IMR-90 (cell line): Measurements from ENCODE around the gene ATG5. TPM values are rescaled to one million over a fixed set of nuclear protein-coding genes. Genes with fewer than 3 reads are reported as not detected.

Experiments
- ATAC-seq: fragments of 200-7000 bp; cut with Tn5 transposase; 2 replicates; pipeline ENCODE4 v1.9.1; 2020; ENCODE audit warnings: low read depth, mild to moderate bottlenecking, moderate library complexity
- BruUV-seq: library from RNA; stranded (reverse); fragments of 400-500 nt; replicated peaks from 2 replicates; lab custom pipeline; 2021; lab: Mats Ljungman, UMichigan
- CTCF ChIA-PET: fragments of 300-600 bp; formaldehyde crosslinking; extraction: SDS; loops from one replicate; lab custom pipeline; 2021; ENCODE audit warnings: antibody characterized with exemption; lab: Yijun Ruan, JAX
- POLR2A ChIA-PET: fragments of 300-600 bp; sonication (Branson Sonifier 250); formaldehyde crosslinking; loops from one replicate; lab custom pipeline; 2022; ENCODE audit warnings: antibody characterized with exemption; ENCODE audit not compliant: unreplicated experiment; lab: Charles Lee
- DNase-seq: peaks from one replicate; pipeline ENCODE4 v3.0.0; 2013
- H2AFZ ChIP-seq: replicated peaks from 2 replicates; pipeline ENCODE3; 2013; ENCODE audit warnings: low read length, mild to moderate bottlenecking; ENCODE audit not compliant: poor library complexity
- H2AK5ac ChIP-seq: 2 replicates; pipeline ENCODE4 v1.6.1; 2013; ENCODE audit warnings: low read depth, low read length, inconsistent platforms
- H2AK9ac ChIP-seq: replicated peaks from 2 replicates; pipeline ENCODE3; 2013; ENCODE audit warnings: mild to moderate bottlenecking, low read depth, low read length, moderate library complexity; ENCODE audit not compliant: poor library complexity
- H2BK120ac ChIP-seq: 2 replicates; pipeline ENCODE4 v1.6.1; 2013; ENCODE audit warnings: low read depth, low read length, inconsistent platforms
- H2BK15ac ChIP-seq: 3 replicates; pipeline ENCODE4 v1.6.1; 2013; ENCODE audit warnings: low read depth, low read length, inconsistent platforms
- H2BK20ac ChIP-seq: 2 replicates; pipeline ENCODE4 v1.6.1; 2013; ENCODE audit warnings: low read depth, mild to moderate bottlenecking, inconsistent platforms, low read length, moderate library complexity
- H2BK5ac ChIP-seq: 2 replicates; pipeline ENCODE4 v1.6.1; 2013; ENCODE audit warnings: mild to moderate bottlenecking, low read depth, low read length, inconsistent platforms; ENCODE audit not compliant: poor library complexity, severe bottlenecking
- H3K14ac ChIP-seq: replicated peaks from 2 replicates; pipeline ENCODE4 v1.6.1; 2013; ENCODE audit warnings: low read depth, low read length, inconsistent platforms
- H3K18ac ChIP-seq: 2 replicates; pipeline ENCODE4 v1.6.1; 2013; ENCODE audit warnings: low read depth, low read length, control low read depth
- H3K23ac ChIP-seq: 2 replicates; pipeline ENCODE4 v1.6.1; 2013; ENCODE audit warnings: low read depth, low read length, inconsistent platforms
- H3K27ac ChIP-seq: 2 replicates; pipeline ENCODE4 v1.5.1; 2013; ENCODE audit warnings: mild to moderate bottlenecking, control low read depth, low read length; ENCODE audit not compliant: insufficient read depth
- H3K27me3 ChIP-seq: 2 replicates; pipeline ENCODE4 v1.6.1; 2013; ENCODE audit warnings: low read length; ENCODE audit not compliant: control insufficient read depth, insufficient read depth
- H3K36me3 ChIP-seq: 2 replicates; pipeline ENCODE4 v1.6.1; 2013; ENCODE audit warnings: low read length, mixed read lengths; ENCODE audit not compliant: control insufficient read depth, insufficient read depth
- H3K4ac ChIP-seq: 2 replicates; pipeline ENCODE4 v1.6.1; 2013; ENCODE audit warnings: low read depth, low read length, inconsistent platforms
- H3K4me1 ChIP-seq: 2 replicates; pipeline ENCODE4 v1.6.1; 2013; ENCODE audit warnings: low read length, mixed read lengths; ENCODE audit not compliant: control insufficient read depth, insufficient read depth
- H3K4me2 ChIP-seq: 2 replicates; pipeline ENCODE4 v1.6.1; 2013; ENCODE audit warnings: low read depth, mild to moderate bottlenecking, control low read depth, low read length, moderate library complexity
- H3K4me3 ChIP-seq: 2 replicates; pipeline ENCODE4 v1.5.1; 2013; ENCODE audit warnings: low read depth, mild to moderate bottlenecking, control low read depth, low read length, moderate library complexity; ENCODE audit not compliant: insufficient read depth
- H3K56ac ChIP-seq: 2 replicates; pipeline ENCODE4 v1.6.1; 2013; ENCODE audit warnings: low read length, inconsistent platforms; ENCODE audit not compliant: insufficient read depth; ENCODE audit errors: extremely low read depth
- H3K79me1 ChIP-seq, 2 experiments: 2 replicates each; pipeline ENCODE4 v1.6.1; 2013; ENCODE audit warnings: low read length in 2 of 2, inconsistent platforms in 1 of 2, low read depth in 1 of 2
- H3K9ac ChIP-seq: 2 replicates; pipeline ENCODE4 v1.6.1; 2013; ENCODE audit warnings: low read depth, low read length, control low read depth
- H3K9me1 ChIP-seq: 2 replicates; pipeline ENCODE4 v1.6.1; 2013; ENCODE audit warnings: low read length, inconsistent platforms; ENCODE audit not compliant: insufficient read depth
- H3K9me3 ChIP-seq: 2 replicates; pipeline ENCODE4 v1.6.1; 2013; ENCODE audit warnings: low read length; ENCODE audit not compliant: control insufficient read depth, insufficient read depth
- H4K20me1 ChIP-seq: 2 replicates; pipeline ENCODE4 v1.6.1; 2013; ENCODE audit warnings: low read length, inconsistent platforms; ENCODE audit not compliant: insufficient read depth
- H4K5ac ChIP-seq: 2 replicates; pipeline ENCODE4 v1.6.1; 2013; ENCODE audit warnings: mild to moderate bottlenecking, low read depth, low read length, control low read depth
- H4K8ac ChIP-seq, 2 experiments: 2 replicates each; pipeline ENCODE4 v1.6.1; 2013; ENCODE audit warnings: low read depth in 2 of 2, low read length in 2 of 2, control low read depth in 1 of 2, inconsistent platforms in 1 of 2
- H4K91ac ChIP-seq: 2 replicates; pipeline ENCODE4 v1.6.1; 2013; ENCODE audit warnings: low read depth, low read length, inconsistent platforms; ENCODE audit not compliant: insufficient read depth
- RCOR1 ChIP-seq: IDR thresholded peaks from 2 replicates; pipeline ENCODE4 v1.6.1; 2012; ENCODE audit warnings: mild to moderate bottlenecking, low read length, improper control_type of control experiment; ENCODE audit not compliant: insufficient replicate concordance
- WGBS, 2 experiments: methylation state at CpG; one replicate each; pipeline versions ENCODE4 v1.1.5 to v1.1.7; 2013; ENCODE audit warnings: missing lambda C conversion rate in 2 of 2; ENCODE audit not compliant: insufficient read length in 1 of 2; ENCODE audit errors: extremely low coverage in 2 of 2; 5-methylcytosine and 5-hydroxymethylcytosine counted together
- dilution Hi-C: fragments of 300-500 bp; cut with HindIII; formaldehyde crosslinking; loops from one replicate; pipeline ENCODE4 v1.14.3; 2018; ENCODE audit warnings: low sequenced_read_pairs; ENCODE audit not compliant: unreplicated experiment
- in situ Hi-C: fragments of 300-500 bp; cut with MboI; formaldehyde crosslinking; loops from 3 replicates; pipeline ENCODE4 v1.14.3; 2019; ENCODE audit warnings: low sequenced_read_pairs, inconsistent platforms, mixed read lengths
- intact Hi-C: fragments of 100-400 bp; cut with micrococcal nuclease; formaldehyde crosslinking; loops from 2 replicates; pipeline ENCODE4 v1.10.0; 2022
- polyA plus RNA-seq, 3 experiments: library from polyadenylated mRNA; depleted of rRNA; stranded (reverse); fragments of >200 nt; gene quantifications; 2 replicates each; pipeline ENCODE4 v1.2.3, GENCODE V29; 2012; ENCODE audit warnings: low replicate concordance in 1 of 3
- total RNA-seq: library from RNA; depleted of rRNA; stranded (reverse); fragments of >200 nt; gene quantifications from 2 replicates; pipeline ENCODE4 v1.2.3, GENCODE V29; 2012

Gene ATG5
- total and polyA plus RNA-seq, 2 of the 4 experiments (the other 2 are of a cell fraction) = 13.5 to 28.0 TPM

- intact Hi-C loops = loop anchor here (2.0 to 10.0 kb wide), 4 partner anchors 305 to 869 kb away; no protein-coding TSS in a partner anchor
- in situ Hi-C loops = loop anchor here (10.0 kb wide), 4 partner anchors 205 to 865 kb away; no protein-coding TSS in a partner anchor
- ChIA-PET CTCF (interaction anchor here (0.7 to 1.2 kb wide), 2 partner anchors 867 to 870 kb away, joined by 3 read pairs; no protein-coding TSS in a partner anchor), POLR2A (no interaction called here)
- Histone ChIP-seq H3K4ac (no peak overlapping the region), H3K9ac (no peak overlapping the region), H3K27ac (no peak overlapping the region), H3K4me2 (no peak overlapping the region), H4K5ac (peak overlapping the region; percentile 74; the same call in 1 of the 2 replicates), H3K56ac (no peak overlapping the region), H3K36me3 (no peaks in the 10 kb centered on the region), H2BK120ac (no peak overlapping the region), H3K4me3 (no peak overlapping the region), H2AK5ac (no peak overlapping the region), H4K91ac (no peak overlapping the region), H2BK5ac (no peak overlapping the region), H3K23ac (no peak overlapping the region), H3K9me3 (no peaks in the 10 kb centered on the region), H3K4me1 (no peaks in the 10 kb centered on the region), H3K9me1 (no peaks in the 10 kb centered on the region; the same call in 1 of the 2 replicates), H4K8ac (no peak overlapping the region), H3K18ac (no peak overlapping the region; the same call in 1 of the 2 replicates), H4K20me1 (no peaks in the 10 kb centered on the region), H2AFZ (no peak overlapping the region), H2BK20ac (no peak overlapping the region), H3K14ac (no peak overlapping the region), H3K27me3 (no peaks in the 10 kb centered on the region), H2BK15ac (no peak overlapping the region), H3K79me1 (peaks cover 6 to 31% of the 10 kb centered on the region in 2 experiments; a peak in 3 of 4 replicates), H2AK9ac (no peak overlapping the region)
- DNase-seq = no peak
- BruUV-seq = no TSS peak
- no peak for ATAC-seq
- dilution Hi-C loops = no loop called here
- no peak for TF ChIP-seq RCOR1
- 80% methylated on average over 1 of the region's 4 CpGs; no CpG with 5 or more reads in 1 of the 2 experiments for WGBS, 2 experiments
Measured at GRCh38 chr6:106300020-106300780, 25.4 kb downstream of the ATG5 start.
